Fibroblast of lung (primary cell): ENCODE results near the gene COMT.

ENCODE experiments used
- CTCF ChIP-seq, 2 donors: IDR thresholded peaks in 1 of 2; conservative IDR thresholded peaks in 1 of 2; 1 replicate in 1 of 2; 2 replicates in 1 of 2; pipeline ENCODE4 v1.5.1; 2011 to 2012; ENCODE audit warnings: low read length in 2 of 2, control low read depth in 1 of 2, inconsistent platforms in 1 of 2, low read depth in 1 of 2, mild to moderate bottlenecking in 1 of 2
- EZH2 ChIP-seq: IDR thresholded peaks from 2 replicates; pipeline ENCODE4 v1.5.1; 2012; ENCODE audit warnings: low read length, control low read depth, mild to moderate bottlenecking; ENCODE audit errors: missing control alignments

GRCh38 chr22:19898831-19899567, 42.6 kb upstream of the COMT start:
- TF ChIP-seq CTCF (conservative IDR thresholded peaks at IDR 0.05 in 1 of 2, IDR thresholded peaks at IDR 0.05 in 1 of 2; ENCODE audit: low read depth in 1 of 2, low read length in 2 of 2) (no peak), EZH2 (no peak)
